ENCODE measurements around the gene KCNJ1.

KCNJ1 gene

GRCh38 chr11:128913806-128914205, 46.7 kb upstream of the KCNJ1 start:
- H3K4me3 ChIP-seq (ENCODE audit: low read length): no peak overlapping the region
- H3K4me2 ChIP-seq (ENCODE audit: low read length): no peak overlapping the region
- H3K27me3 ChIP-seq (ENCODE audit: insufficient read depth, low read length, poor library complexity): no peaks in the 10 kb centered on the region
- H3K56ac ChIP-seq (ENCODE audit: low read length): no peak overlapping the region
- no peak overlapping the region for H3K23ac ChIP-seq (ENCODE audit: low read length)
- DNase-seq: no peak
- WGBS (ENCODE audit: extremely low coverage, insufficient coverage, low lambda C conversion rate): no CpG with 5 or more reads among the region's 5 CpGs
- H2BK5ac ChIP-seq (ENCODE audit: low read length): no peak overlapping the region
- H3K36me3 ChIP-seq (ENCODE audit: control insufficient read depth, insufficient read depth, low read length): no peaks in the 10 kb centered on the region
- no peak overlapping the region for H4K8ac ChIP-seq (ENCODE audit: low read depth, low read length)
- no peaks in the 10 kb centered on the region for H3K4me1 ChIP-seq (ENCODE audit: control insufficient read depth, low read depth, low read length)
- no peak overlapping the region for H3K18ac ChIP-seq (ENCODE audit: low read length)
- H3K9ac ChIP-seq (ENCODE audit: low read length): no peak overlapping the region
- H3K27ac ChIP-seq (ENCODE audit: low read depth, low read length): no peak overlapping the region
- H2BK15ac ChIP-seq (replicated peaks; ENCODE audit: low read depth): no peak overlapping the region
- H2AK5ac ChIP-seq (ENCODE audit: low read length): no peak overlapping the region
- H4K5ac ChIP-seq (ENCODE audit: low read length): no peak overlapping the region
- H3K4ac ChIP-seq (ENCODE audit: low read depth, low read length): no peak overlapping the region
- no peak overlapping the region for H2BK120ac ChIP-seq (ENCODE audit: low read depth, low read length)
- H3K79me2 ChIP-seq (ENCODE audit: control insufficient read depth, insufficient read depth, low read length): no peaks in the 10 kb centered on the region
- no peaks in the 10 kb centered on the region for H3K79me1 ChIP-seq (ENCODE audit: low read length)

GRCh38 chr11:128911701-128912100, 44.6 kb upstream of the KCNJ1 start:
- H4K5ac ChIP-seq (ENCODE audit: low read length): no peak overlapping the region
- WGBS (ENCODE audit: extremely low coverage, insufficient coverage, low lambda C conversion rate): no CpG with 5 or more reads among the region's 18 CpGs
- H2AK5ac ChIP-seq (ENCODE audit: low read length): no peak overlapping the region
- H3K27ac ChIP-seq (ENCODE audit: low read depth, low read length): no peak overlapping the region
- no peak overlapping the region for H3K23ac ChIP-seq (ENCODE audit: low read length)
- H3K79me2 ChIP-seq (ENCODE audit: control insufficient read depth, insufficient read depth, low read length): no peaks in the 10 kb centered on the region
- H2BK120ac ChIP-seq (ENCODE audit: low read depth, low read length): no peak overlapping the region
- H2BK15ac ChIP-seq (replicated peaks; ENCODE audit: low read depth): no peak overlapping the region
- H3K4me2 ChIP-seq (ENCODE audit: low read length): no peak overlapping the region
- H3K4me3 ChIP-seq (ENCODE audit: low read length): no peak overlapping the region
- no peaks in the 10 kb centered on the region for H3K4me1 ChIP-seq (ENCODE audit: control insufficient read depth, low read depth, low read length)
- no peak overlapping the region for H3K4ac ChIP-seq (ENCODE audit: low read depth, low read length)
- H3K27me3 ChIP-seq (ENCODE audit: insufficient read depth, low read length, poor library complexity): peaks cover 2% of the 10 kb centered on the region
- H3K18ac ChIP-seq (ENCODE audit: low read length): no peak overlapping the region
- DNase-seq: no peak
- H3K36me3 ChIP-seq (ENCODE audit: control insufficient read depth, insufficient read depth, low read length): no peaks in the 10 kb centered on the region
- no peak overlapping the region for H2BK5ac ChIP-seq (ENCODE audit: low read length)
- no peak overlapping the region for H3K56ac ChIP-seq (ENCODE audit: low read length)
- no peaks in the 10 kb centered on the region for H3K79me1 ChIP-seq (ENCODE audit: low read length)
- H4K8ac ChIP-seq (ENCODE audit: low read depth, low read length): no peak overlapping the region
- H3K9ac ChIP-seq (ENCODE audit: low read length): no peak overlapping the region

- H3K27me3 ChIP-seq (ENCODE audit: insufficient read depth, low read length, poor library complexity): peaks cover 4% of the 10 kb centered on the region
- H3K4ac ChIP-seq (ENCODE audit: low read depth, low read length): no peak overlapping the region
- no peak overlapping the region for H3K18ac ChIP-seq (ENCODE audit: low read length)
- no peak overlapping the region for H3K4me2 ChIP-seq (ENCODE audit: low read length)
- no peak overlapping the region for H2BK120ac ChIP-seq (ENCODE audit: low read depth, low read length)
- no peak for DNase-seq
- H3K79me2 ChIP-seq (ENCODE audit: control insufficient read depth, insufficient read depth, low read length): no peaks in the 10 kb centered on the region
- H2AK5ac ChIP-seq (ENCODE audit: low read length): no peak overlapping the region
- H3K36me3 ChIP-seq (ENCODE audit: control insufficient read depth, insufficient read depth, low read length): no peaks in the 10 kb centered on the region
- H3K4me3 ChIP-seq (ENCODE audit: low read length): no peak overlapping the region
- no peaks in the 10 kb centered on the region for H3K79me1 ChIP-seq (ENCODE audit: low read length)
- H2BK5ac ChIP-seq (ENCODE audit: low read length): no peak overlapping the region
- no peak overlapping the region for H3K23ac ChIP-seq (ENCODE audit: low read length)
- H4K5ac ChIP-seq (ENCODE audit: low read length): no peak overlapping the region
- H4K8ac ChIP-seq (ENCODE audit: low read depth, low read length): no peak overlapping the region
- no peak overlapping the region for H3K56ac ChIP-seq (ENCODE audit: low read length)
- H2BK15ac ChIP-seq (replicated peaks; ENCODE audit: low read depth): no peak overlapping the region
- H3K27ac ChIP-seq (ENCODE audit: low read depth, low read length): no peak overlapping the region
- WGBS (ENCODE audit: extremely low coverage, insufficient coverage, low lambda C conversion rate): no CpG with 5 or more reads among the region's 17 CpGs
- H3K9ac ChIP-seq (ENCODE audit: low read length): no peak overlapping the region
- no peaks in the 10 kb centered on the region for H3K4me1 ChIP-seq (ENCODE audit: control insufficient read depth, low read depth, low read length)
Measured at GRCh38 chr11:128911239-128911638, 44.1 kb upstream of the KCNJ1 start.

GRCh38 chr11:128910576-128910975, 43.5 kb upstream of the KCNJ1 start:
- Histone ChIP-seq H3K36me3 (ENCODE audit: control insufficient read depth, insufficient read depth, low read length) (no peaks in the 10 kb centered on the region), H3K4me3 (ENCODE audit: low read length) (no peak overlapping the region), H3K27me3 (ENCODE audit: insufficient read depth, low read length, poor library complexity) (peaks cover 6% of the 10 kb centered on the region), H3K79me1 (ENCODE audit: low read length) (no peaks in the 10 kb centered on the region), H2BK5ac (ENCODE audit: low read length) (no peak overlapping the region), H3K4me2 (ENCODE audit: low read length) (no peak overlapping the region), H2AK5ac (ENCODE audit: low read length) (no peak overlapping the region), H3K4ac (ENCODE audit: low read depth, low read length) (no peak overlapping the region), H2BK120ac (ENCODE audit: low read depth, low read length) (no peak overlapping the region), H3K4me1 (ENCODE audit: control insufficient read depth, low read depth, low read length) (no peaks in the 10 kb centered on the region), H3K9ac (ENCODE audit: low read length) (no peak overlapping the region), H3K56ac (ENCODE audit: low read length) (no peak overlapping the region), H2BK15ac (replicated peaks; ENCODE audit: low read depth) (no peak overlapping the region), H3K27ac (ENCODE audit: low read depth, low read length) (no peak overlapping the region), H3K18ac (ENCODE audit: low read length) (no peak overlapping the region), H3K79me2 (ENCODE audit: control insufficient read depth, insufficient read depth, low read length) (no peaks in the 10 kb centered on the region), H3K23ac (ENCODE audit: low read length) (no peak overlapping the region), H4K5ac (ENCODE audit: low read length) (no peak overlapping the region), H4K8ac (ENCODE audit: low read depth, low read length) (no peak overlapping the region)
- no peak for DNase-seq
- WGBS (ENCODE audit: extremely low coverage, insufficient coverage, low lambda C conversion rate): no CpG with 5 or more reads among the region's 3 CpGs

- no CpG with 5 or more reads among the region's 8 CpGs for whole genome bisulfite sequencing (ENCODE audit: extremely low coverage, insufficient coverage, low lambda C conversion rate)
Measured at GRCh38 chr11:128909438-128910125, 42.5 kb upstream of the KCNJ1 start.

More at GRCh38 chr11:128909438-128910125, 42.5 kb upstream of the KCNJ1 start:
- H2BK15ac ChIP-seq (replicated peaks; ENCODE audit: low read depth): no peak overlapping the region
- H4K5ac ChIP-seq (ENCODE audit: low read length): no peak overlapping the region
- no peak overlapping the region for H3K9ac ChIP-seq (ENCODE audit: low read length)
- H3K79me2 ChIP-seq (ENCODE audit: control insufficient read depth, insufficient read depth, low read length): no peaks in the 10 kb centered on the region
- no peak overlapping the region for H3K4me3 ChIP-seq (ENCODE audit: low read length)
- H3K23ac ChIP-seq (ENCODE audit: low read length): no peak overlapping the region
- peaks cover 7% of the 10 kb centered on the region for H3K27me3 ChIP-seq (ENCODE audit: insufficient read depth, low read length, poor library complexity)
- H3K36me3 ChIP-seq (ENCODE audit: control insufficient read depth, insufficient read depth, low read length): no peaks in the 10 kb centered on the region
- no peaks in the 10 kb centered on the region for H3K79me1 ChIP-seq (ENCODE audit: low read length)
- no peak overlapping the region for H2BK5ac ChIP-seq (ENCODE audit: low read length)
- no peak overlapping the region for H2AK5ac ChIP-seq (ENCODE audit: low read length)
- H3K56ac ChIP-seq (ENCODE audit: low read length): no peak overlapping the region
- no peak overlapping the region for H4K8ac ChIP-seq (ENCODE audit: low read depth, low read length)
- H3K4me1 ChIP-seq (ENCODE audit: control insufficient read depth, low read depth, low read length): peaks cover under 1% of the 10 kb centered on the region
- no peak overlapping the region for H2BK120ac ChIP-seq (ENCODE audit: low read depth, low read length)
- no peak overlapping the region for H3K27ac ChIP-seq (ENCODE audit: low read depth, low read length)
- no peak overlapping the region for H3K4me2 ChIP-seq (ENCODE audit: low read length)
- no peak overlapping the region for H3K4ac ChIP-seq (ENCODE audit: low read depth, low read length)
- no peak for DNase-seq
- H3K18ac ChIP-seq (ENCODE audit: low read length): no peak overlapping the region

Data from mesendoderm (in vitro differentiated cells).